ENCODE measurements around the gene RALGAPA1. TPM values are rescaled to one million over a fixed set of nuclear protein-coding genes. Genes with fewer than 3 reads are reported as not detected.

RALGAPA1 gene
- total RNA-seq, 6 donors from 2014 or later: 55.5 to 155 (median 61.1) TPM

GRCh38 chr14:35696119-35696518 lies 113.0 kb downstream of the RALGAPA1 start:
- H3K4me1 ChIP-seq: no peaks in the 10 kb centered on the region
- ATAC-seq (ENCODE audit: low FRiP score in 2 of 2) (no peak), DNase-seq (no peak)
- WGBS, 2 donors: 97 to 100% methylated on average over 3 of the region's 3 CpGs
- TF ChIP-seq EP300 (IDR thresholded peaks at IDR 0.05) (no peak), POLR2A (IDR thresholded peaks at IDR 0.05) (no peak), POLR2AphosphoS5 (IDR thresholded peaks at IDR 0.05) (no peak), CTCF (IDR thresholded peaks at IDR 0.05) (no peak)
- no peaks in the 10 kb centered on the region for H3K36me3 ChIP-seq
- no peaks in the 10 kb centered on the region for H3K27me3 ChIP-seq
- no peaks in the 10 kb centered on the region for H3K9me3 ChIP-seq
- H3K4me3 ChIP-seq: no peak overlapping the region
- H3K27ac ChIP-seq: no peak overlapping the region

GRCh38 chr14:35695647-35696046 lies 113.4 kb downstream of the RALGAPA1 start:
- TF ChIP-seq POLR2A (IDR thresholded peaks at IDR 0.05) (no peak), POLR2AphosphoS5 (IDR thresholded peaks at IDR 0.05) (no peak), EP300 (IDR thresholded peaks at IDR 0.05) (no peak), CTCF (IDR thresholded peaks at IDR 0.05) (no peak)
- no peak for DNase-seq
- WGBS, 2 donors: 78 to 86% methylated on average over 1 of the region's 1 CpG

GRCh38 chr14:35695072-35695471 lies 114.0 kb downstream of the RALGAPA1 start:
- 40 to 52% methylated on average over 1 of the region's 1 CpG for WGBS, 2 donors
- TF ChIP-seq EP300 (IDR thresholded peaks at IDR 0.05) (no peak), POLR2A (IDR thresholded peaks at IDR 0.05) (no peak), POLR2AphosphoS5 (IDR thresholded peaks at IDR 0.05) (no peak), CTCF (IDR thresholded peaks at IDR 0.05) (no peak)
- Histone ChIP-seq H3K36me3 (no peaks in the 10 kb centered on the region), H3K4me1 (no peaks in the 10 kb centered on the region), H3K9me3 (no peaks in the 10 kb centered on the region), H3K4me3 (no peak overlapping the region), H3K27me3 (no peaks in the 10 kb centered on the region), H3K27ac (no peak overlapping the region)
- no peak for ATAC-seq (ENCODE audit: low FRiP score in 2 of 2)
- no peak for DNase-seq

More at GRCh38 chr14:35695647-35696046, 113.4 kb downstream of the RALGAPA1 start:
- ATAC-seq (ENCODE audit: low FRiP score in 2 of 2): no peak
- Histone ChIP-seq H3K4me3 (no peak overlapping the region), H3K27ac (no peak overlapping the region), H3K27me3 (no peaks in the 10 kb centered on the region), H3K36me3 (no peaks in the 10 kb centered on the region), H3K9me3 (no peaks in the 10 kb centered on the region), H3K4me1 (no peaks in the 10 kb centered on the region)

GRCh38 chr14:35689000-35689460 lies 120.1 kb downstream of the RALGAPA1 start:
- no peaks in the 10 kb centered on the region for H3K27me3 ChIP-seq
- H3K4me1 ChIP-seq: no peaks in the 10 kb centered on the region
- TF ChIP-seq EP300 (IDR thresholded peaks at IDR 0.05) (no peak), POLR2A (IDR thresholded peaks at IDR 0.05) (no peak), POLR2AphosphoS5 (IDR thresholded peaks at IDR 0.05) (no peak), CTCF (IDR thresholded peaks at IDR 0.05) (no peak)
- H3K27ac ChIP-seq: no peak overlapping the region
- H3K4me3 ChIP-seq: no peak overlapping the region
- WGBS, 2 donors: 75 to 76% methylated on average over 3 of the region's 3 CpGs
- no peak for ATAC-seq (ENCODE audit: low FRiP score in 2 of 2)
- no peaks in the 10 kb centered on the region for H3K9me3 ChIP-seq
- DNase-seq: no peak
- peaks cover 2 to 23% (median 13%) of the 10 kb centered on the region in 4 donors for H3K36me3 ChIP-seq

- TF ChIP-seq POLR2AphosphoS5 (IDR thresholded peaks at IDR 0.05) (no peak), EP300 (IDR thresholded peaks at IDR 0.05) (no peak), CTCF (IDR thresholded peaks at IDR 0.05) (no peak), POLR2A (IDR thresholded peaks at IDR 0.05) (no peak)
- DNase-seq (no peak), ATAC-seq (ENCODE audit: low FRiP score in 2 of 2) (no peak)
- Histone ChIP-seq H3K9me3 (no peaks in the 10 kb centered on the region), H3K4me3 (no peak overlapping the region), H3K27ac (no peak overlapping the region), H3K4me1 (no peaks in the 10 kb centered on the region), H3K27me3 (no peaks in the 10 kb centered on the region), H3K36me3 (peaks cover 2 to 28% (median 13%) of the 10 kb centered on the region in 4 donors)
- 92 to 95% methylated on average over 6 of the region's 6 CpGs for WGBS, 2 donors
Observed at GRCh38 chr14:35688126-35688826, 120.8 kb downstream of the RALGAPA1 start.

All from upper lobe of left lung (tissue), 6 donors.